Mucosa of descending colon (tissue), 3 donors: ENCODE measurements around the gene CPLX1. TPM values are rescaled to one million over a fixed set of nuclear protein-coding genes. Genes with fewer than 3 reads are reported as not detected.

Experiments used
- ATAC-seq: fragments of 200-7000 bp; cut with Tn5 transposase; one replicate; pipeline ENCODE4 v1.9.1; 2020; ENCODE audit warnings: mild to moderate bottlenecking, moderate library complexity
- DNase-seq, 3 donors: peaks; one replicate each; pipeline ENCODE4 v3.0.0-alpha.2; 2020
- H3K36me3 ChIP-seq: fragments of 200-600 bp; one replicate; pipeline ENCODE4 v1.8.0; 2021; ENCODE audit warnings: low read depth, mild to moderate bottlenecking
- H3K4me1 ChIP-seq: fragments of 200-600 bp; one replicate; pipeline ENCODE4 v1.8.0; 2021; ENCODE audit warnings: low read depth, mild to moderate bottlenecking
- H3K4me3 ChIP-seq: fragments of 200-600 bp; one replicate; pipeline ENCODE4 v1.8.0; 2021; ENCODE audit warnings: mild to moderate bottlenecking
- H3K9me3 ChIP-seq: fragments of 200-600 bp; one replicate; pipeline ENCODE4 v1.8.0; 2021; ENCODE audit warnings: mild to moderate bottlenecking
- intact Hi-C, 2 donors: fragments of 100-400 bp; cut with DNase I in 1 of 2; cut with micrococcal nuclease in 1 of 2; formaldehyde crosslinking; loops; one replicate each; pipeline versions ENCODE4 v1.11.0 to v1.11.1; 2022; cut with DNase I, micrococcal nuclease
- total RNA-seq, 3 donors: library from RNA; stranded (reverse); fragmentation: NEBNext Ultra II Directional in 2 of 3; extraction: Animal tissue kit (Norgen Biotek cat#: 25700) in 2 of 3; gene quantifications; one replicate each; pipeline versions ENCODE4 v1.2.1 to v1.2.4, GENCODE V29; 2021 to 2023
- TF ChIP-seq, protein P1 (sequence below): fragments of 200-600 bp; IDR thresholded peaks from one replicate; pipeline ENCODE4 v1.8.0; 2022; ENCODE audit warnings: antibody characterized with exemption, mild to moderate bottlenecking
- donor health status: DM: no; HTN: no; CAD: no; lungs with moderate emphysema.
- donor health status: DM: no; HTN: no; CAD: no.
- donor health status: DM: no; HTN: yes; CAD: no.

CPLX1 gene
- total RNA-seq, 3 donors from 2014 or later, result 1.9 to 3.4 (median 2.7) TPM

DNA sequence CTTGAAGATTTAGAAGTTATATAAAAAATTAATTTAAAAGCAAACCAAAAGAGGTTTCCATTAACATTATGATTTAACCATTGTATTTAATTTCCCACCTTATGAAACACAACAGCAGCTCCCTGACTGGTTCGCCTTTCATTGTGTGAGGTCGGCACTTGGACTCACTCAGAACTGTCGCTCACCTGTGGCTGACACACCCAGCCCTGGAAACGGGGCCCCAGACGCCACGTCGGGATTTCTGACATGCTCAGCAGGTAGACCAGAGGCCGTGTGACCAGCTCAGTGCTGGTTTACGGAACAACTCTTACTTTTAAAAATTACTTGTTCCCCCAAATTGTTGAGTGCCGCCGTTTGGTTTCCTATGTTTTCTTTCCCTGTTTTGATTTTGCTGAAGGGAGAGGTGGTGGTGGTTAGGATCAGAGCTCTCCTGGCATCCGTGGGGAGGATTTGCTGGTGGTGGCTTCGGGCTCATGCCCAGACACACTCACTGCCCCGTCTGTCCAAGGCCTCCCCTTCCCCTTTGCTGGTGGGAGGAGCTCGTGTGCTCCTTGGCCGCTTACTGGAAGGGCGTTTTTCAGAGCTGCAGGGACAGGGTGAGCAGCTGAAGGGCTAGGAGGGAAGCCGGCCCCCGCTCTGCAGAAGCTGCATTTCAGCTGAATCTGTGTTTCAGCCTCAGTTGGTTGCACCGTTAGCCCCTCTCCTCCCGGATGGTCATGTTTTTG is 59.2 kb downstream of the CPLX1 start:
- H3K4me3 ChIP-seq, result no peak overlapping the region
- ATAC-seq (no peak), DNase-seq (peak in 1 of 3 donors; percentile 46)
- TF ChIP-seq, protein P1, sequence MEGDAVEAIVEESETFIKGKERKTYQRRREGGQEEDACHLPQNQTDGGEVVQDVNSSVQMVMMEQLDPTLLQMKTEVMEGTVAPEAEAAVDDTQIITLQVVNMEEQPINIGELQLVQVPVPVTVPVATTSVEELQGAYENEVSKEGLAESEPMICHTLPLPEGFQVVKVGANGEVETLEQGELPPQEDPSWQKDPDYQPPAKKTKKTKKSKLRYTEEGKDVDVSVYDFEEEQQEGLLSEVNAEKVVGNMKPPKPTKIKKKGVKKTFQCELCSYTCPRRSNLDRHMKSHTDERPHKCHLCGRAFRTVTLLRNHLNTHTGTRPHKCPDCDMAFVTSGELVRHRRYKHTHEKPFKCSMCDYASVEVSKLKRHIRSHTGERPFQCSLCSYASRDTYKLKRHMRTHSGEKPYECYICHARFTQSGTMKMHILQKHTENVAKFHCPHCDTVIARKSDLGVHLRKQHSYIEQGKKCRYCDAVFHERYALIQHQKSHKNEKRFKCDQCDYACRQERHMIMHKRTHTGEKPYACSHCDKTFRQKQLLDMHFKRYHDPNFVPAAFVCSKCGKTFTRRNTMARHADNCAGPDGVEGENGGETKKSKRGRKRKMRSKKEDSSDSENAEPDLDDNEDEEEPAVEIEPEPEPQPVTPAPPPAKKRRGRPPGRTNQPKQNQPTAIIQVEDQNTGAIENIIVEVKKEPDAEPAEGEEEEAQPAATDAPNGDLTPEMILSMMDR, result no peak
- intact Hi-C loops, result no loop called here
- H3K4me1 ChIP-seq, result no peaks in the 10 kb centered on the region
- no peaks in the 10 kb centered on the region for H3K36me3 ChIP-seq
- no peaks in the 10 kb centered on the region for H3K9me3 ChIP-seq

DNA sequence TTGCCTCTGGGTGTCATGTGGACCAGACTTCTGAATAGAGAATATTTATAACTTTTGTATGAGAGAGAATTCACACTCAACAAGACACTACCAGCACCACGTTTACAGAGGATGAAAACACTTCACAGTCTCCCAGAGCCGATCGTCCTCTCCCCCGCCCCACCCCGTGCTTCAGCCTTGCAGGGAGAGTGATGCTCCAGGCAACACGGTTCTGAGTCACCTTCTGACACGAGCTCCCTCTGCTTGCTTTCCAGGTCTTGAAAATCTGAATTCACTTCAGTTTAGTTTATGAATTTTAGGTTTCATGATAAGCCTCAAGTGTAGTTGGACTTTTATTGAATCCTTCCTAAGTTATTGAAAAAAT is 59.8 kb downstream of the CPLX1 start:
- intact Hi-C loops, result no loop called here
- peak; percentile 7 for ATAC-seq
- H3K4me1 ChIP-seq, result no peaks in the 10 kb centered on the region
- TF ChIP-seq, protein P1, result no peak
- no peaks in the 10 kb centered on the region for H3K36me3 ChIP-seq
- DNase-seq, result no peak
- H3K9me3 ChIP-seq, result no peaks in the 10 kb centered on the region
- H3K4me3 ChIP-seq, result no peak overlapping the region

DNA sequence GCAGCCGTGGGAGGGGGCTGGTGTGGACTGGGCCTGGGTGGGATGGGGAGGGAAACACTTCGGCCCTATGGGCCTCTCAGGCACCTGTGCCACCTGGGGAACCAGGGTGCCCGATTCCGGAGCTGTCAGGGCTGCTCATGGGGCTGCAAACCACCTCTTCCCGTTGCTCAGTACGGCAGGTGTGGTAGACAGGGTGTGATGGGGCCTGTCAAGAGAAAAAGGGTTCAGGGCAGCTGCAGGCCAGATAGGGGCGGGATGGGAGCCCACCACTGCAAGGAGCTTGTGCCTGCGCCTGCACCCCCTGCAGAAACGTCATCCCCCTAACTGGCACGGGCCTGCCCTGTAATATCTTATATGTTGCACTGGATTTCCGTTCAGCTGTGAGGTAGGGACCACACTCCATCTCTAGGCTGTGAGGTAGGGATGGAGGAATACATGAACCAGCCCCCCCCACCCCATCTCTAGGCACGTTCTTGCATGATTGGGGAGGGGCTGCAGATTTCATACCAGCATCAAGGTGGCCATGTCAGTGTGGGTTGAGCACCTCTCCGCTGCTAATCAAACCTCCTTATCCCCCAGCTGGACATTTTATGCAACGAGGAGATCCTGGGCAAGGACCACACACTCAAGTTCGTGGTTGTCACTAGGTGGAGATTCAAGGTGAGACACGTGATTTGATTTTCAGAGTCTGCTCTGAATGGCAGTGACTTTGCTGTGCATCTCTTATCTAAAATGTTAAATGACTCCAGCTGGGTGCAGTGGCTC is 61.3 kb downstream of the CPLX1 start:
- TF ChIP-seq, protein P1, result no peak
- peak in 1 of 3 donors; percentile 38 for DNase-seq
- no peaks in the 10 kb centered on the region for H3K36me3 ChIP-seq
- H3K4me3 ChIP-seq, result no peak overlapping the region
- H3K9me3 ChIP-seq, result no peaks in the 10 kb centered on the region
- peak; percentile 7 for ATAC-seq
- intact Hi-C loops, result no loop called here
- H3K4me1 ChIP-seq, result no peaks in the 10 kb centered on the region

DNA sequence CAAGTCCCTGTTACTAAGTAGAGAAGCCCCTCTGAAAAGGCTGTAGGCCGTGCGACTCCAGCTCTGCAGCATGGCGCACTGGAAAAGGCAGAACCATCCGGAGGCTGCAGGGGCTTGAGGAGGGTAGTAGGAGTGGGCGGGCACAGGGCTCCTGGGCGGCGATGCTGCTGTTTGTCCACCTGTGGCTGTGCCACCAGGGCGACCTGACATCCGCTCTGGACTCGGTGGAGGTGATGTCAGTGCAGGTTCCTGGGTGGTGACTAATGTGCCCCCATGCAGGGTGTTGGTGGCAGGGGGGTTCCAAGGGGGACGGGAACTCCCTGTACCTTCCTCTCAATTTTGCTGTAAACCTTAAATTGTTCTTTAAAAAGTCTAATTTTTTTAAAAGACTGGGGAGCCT is 62.0 kb downstream of the CPLX1 start:
- intact Hi-C loops, result no loop called here
- TF ChIP-seq, protein P1, result no peak
- peak in 1 of 3 donors; percentile 48 for DNase-seq
- H3K4me3 ChIP-seq, result no peak overlapping the region
- ATAC-seq, result no peak
- H3K4me1 ChIP-seq, result no peaks in the 10 kb centered on the region
- no peaks in the 10 kb centered on the region for H3K9me3 ChIP-seq
- no peaks in the 10 kb centered on the region for H3K36me3 ChIP-seq

DNA sequence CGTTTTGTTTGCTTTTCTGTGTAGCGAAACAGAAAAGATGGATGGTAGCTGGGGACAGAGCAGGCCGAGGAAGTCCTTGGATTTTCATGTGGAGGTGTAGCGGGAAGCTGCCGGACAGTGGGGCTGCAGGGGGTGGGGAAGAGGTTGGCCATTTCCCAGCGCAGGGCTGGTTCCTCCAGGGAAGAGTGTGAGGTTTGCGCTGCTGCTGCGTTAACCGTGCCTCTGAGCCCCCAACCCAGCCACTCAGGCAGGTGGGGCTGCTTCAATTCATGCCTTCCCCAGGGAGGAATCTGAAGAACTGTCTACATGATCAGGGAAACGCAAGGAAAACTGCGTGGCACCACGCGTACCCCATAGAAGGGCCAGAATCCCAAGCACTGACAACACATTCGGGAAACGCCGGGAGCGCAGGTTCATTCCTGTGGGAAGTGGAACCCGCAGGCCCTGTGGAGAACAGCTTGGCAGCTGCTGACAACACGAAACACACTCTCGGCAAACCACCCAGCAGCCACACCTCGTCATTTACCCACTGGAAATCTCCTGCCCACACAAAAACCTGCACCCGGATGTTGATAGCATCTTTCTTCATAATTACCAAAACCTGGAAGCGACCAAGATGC is 62.6 kb downstream of the CPLX1 start:
- H3K4me1 ChIP-seq, result no peaks in the 10 kb centered on the region
- no peaks in the 10 kb centered on the region for H3K9me3 ChIP-seq
- ATAC-seq (no peak), DNase-seq (peak in 1 of 3 donors; percentile 44)
- no peaks in the 10 kb centered on the region for H3K36me3 ChIP-seq
- intact Hi-C loops, result no loop called here
- H3K4me3 ChIP-seq, result no peak overlapping the region
- TF ChIP-seq, protein P1, result no peak
